GM19372 (cell line): ENCODE results near the gene ZNF277.
"Not testable (repeated sequence)": the region's sequence is repeated elsewhere in the genome, so short reads cannot be mapped to it uniquely, and the experiment has no call there.

Experiments
- ATAC-seq: cut with Tn5 transposase; IDR thresholded peaks from one replicate; pipeline ENCODE4 v1.9.1; 2021; ENCODE audit warnings: mild to moderate bottlenecking, low read depth, moderate library complexity; ENCODE audit not compliant: unreplicated experiment

Gene ZNF277

GRCh38 chr7:112248598-112248997, 42.1 kb downstream of the ZNF277 start:
- no peak for ATAC-seq

GRCh38 chr7:112249967-112250366, 43.5 kb downstream of the ZNF277 start:
- not testable (repeated sequence) for ATAC-seq

GRCh38 chr7:112252141-112252540, 45.6 kb downstream of the ZNF277 start:
- no peak for ATAC-seq

GRCh38 chr7:112252691-112253090, 46.2 kb downstream of the ZNF277 start:
- ATAC-seq: no peak

GRCh38 chr7:112254156-112254555, 47.7 kb downstream of the ZNF277 start:
- no peak for ATAC-seq

GRCh38 chr7:112254709-112255387, 48.4 kb downstream of the ZNF277 start:
- ATAC-seq: no peak

- ATAC-seq: no peak
Measured at GRCh38 chr7:112255388-112255720, 48.9 kb downstream of the ZNF277 start.

- no peak for ATAC-seq
Measured at GRCh38 chr7:112257073-112257472, 50.6 kb downstream of the ZNF277 start.

- ATAC-seq: no peak
Measured at GRCh38 chr7:112260911-112261310, 54.4 kb downstream of the ZNF277 start.

GRCh38 chr7:112262036-112262435, 55.5 kb downstream of the ZNF277 start:
- no peak for ATAC-seq

- no peak for ATAC-seq
Measured at GRCh38 chr7:112262855-112263487, 56.5 kb downstream of the ZNF277 start.

GRCh38 chr7:112263519-112263918, 57.0 kb downstream of the ZNF277 start:
- no peak for ATAC-seq

- no peak for ATAC-seq
Measured at GRCh38 chr7:112266141-112266540, 59.6 kb downstream of the ZNF277 start.

- no peak for ATAC-seq
Measured at GRCh38 chr7:112266595-112267270, 60.2 kb downstream of the ZNF277 start.

- no peak for ATAC-seq
Measured at GRCh38 chr7:112267944-112268691, 61.6 kb downstream of the ZNF277 start.

GRCh38 chr7:112271162-112271561, 64.7 kb downstream of the ZNF277 start:
- ATAC-seq: no peak

GRCh38 chr7:112272921-112273561, 66.5 kb downstream of the ZNF277 start:
- no peak for ATAC-seq

GRCh38 chr7:112279042-112279441, 72.5 kb downstream of the ZNF277 start:
- ATAC-seq: no peak

GRCh38 chr7:112280267-112280666, 73.8 kb downstream of the ZNF277 start:
- no peak for ATAC-seq

- no peak for ATAC-seq
Measured at GRCh38 chr7:112282476-112283188, 76.1 kb downstream of the ZNF277 start.
